Medulla oblongata (tissue), 1 donor: ENCODE data around the gene ACOXL.

Experiments used
- DNase-seq: peaks from one replicate; pipeline ENCODE4 v3.0.0-alpha.2; 2015; ENCODE audit errors: extremely low spot score

Gene ACOXL

DNA sequence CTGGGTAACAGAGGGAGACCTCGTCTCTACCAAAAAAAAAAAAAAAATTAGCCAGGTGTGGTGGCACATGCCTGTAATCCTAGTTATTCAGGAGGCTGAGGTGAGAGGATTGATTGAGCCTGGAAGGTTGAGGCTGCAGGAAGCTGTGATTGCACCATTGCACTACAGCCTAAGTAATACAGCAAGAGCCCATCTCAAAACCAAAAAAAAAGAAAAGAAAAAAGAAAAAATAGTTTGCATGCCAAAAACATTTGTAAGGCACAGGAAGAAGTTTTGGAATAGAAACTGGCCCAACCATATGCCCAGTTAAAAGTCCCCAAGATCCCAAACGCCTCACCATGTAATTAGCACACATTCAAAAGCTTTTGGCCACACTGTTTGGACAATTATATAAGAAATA, 13.4 kb upstream of the ACOXL start:
- DNase-seq = no peak

DNA sequence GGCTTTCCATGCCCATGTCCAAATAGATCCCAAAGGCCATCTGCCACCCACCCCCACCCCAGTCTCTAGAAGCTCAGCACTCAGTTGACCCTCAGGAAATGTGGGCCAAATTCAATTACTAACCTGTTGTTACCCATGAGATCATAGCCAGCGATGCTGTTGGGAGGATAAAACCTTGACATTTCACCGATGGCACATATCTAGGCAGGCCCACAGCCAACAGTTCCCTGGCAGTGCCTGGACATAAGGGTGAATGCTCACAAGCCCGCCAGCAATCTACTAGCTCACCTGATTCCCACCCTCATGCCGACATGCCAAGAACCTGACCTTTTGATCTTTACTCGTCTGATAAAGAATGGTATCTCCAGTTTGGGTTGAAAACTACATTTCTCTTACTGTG, 11.8 kb upstream of the ACOXL start:
- no peak for DNase-seq

DNA sequence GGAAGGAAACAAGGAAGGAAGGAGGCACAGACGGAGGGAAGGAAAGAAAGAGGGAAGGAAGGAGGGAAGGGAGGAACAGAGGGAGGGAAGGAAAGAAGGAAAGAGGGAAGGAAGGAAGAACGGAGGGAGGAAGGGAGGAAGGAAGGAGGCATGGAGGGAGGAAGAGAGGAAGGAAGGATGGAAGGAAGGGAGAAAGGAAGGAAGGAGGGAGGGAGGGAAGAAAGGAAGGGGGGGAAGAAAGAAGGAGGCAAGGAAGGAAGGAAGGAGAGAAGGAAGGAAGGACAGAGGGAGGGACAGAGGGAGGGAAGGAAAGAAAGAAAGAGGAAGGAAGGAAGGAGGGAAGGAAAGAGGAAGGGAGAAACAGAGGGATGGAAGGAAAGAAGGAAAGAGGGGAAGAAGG, 7.6 kb upstream of the ACOXL start:
- no peak for DNase-seq

DNA sequence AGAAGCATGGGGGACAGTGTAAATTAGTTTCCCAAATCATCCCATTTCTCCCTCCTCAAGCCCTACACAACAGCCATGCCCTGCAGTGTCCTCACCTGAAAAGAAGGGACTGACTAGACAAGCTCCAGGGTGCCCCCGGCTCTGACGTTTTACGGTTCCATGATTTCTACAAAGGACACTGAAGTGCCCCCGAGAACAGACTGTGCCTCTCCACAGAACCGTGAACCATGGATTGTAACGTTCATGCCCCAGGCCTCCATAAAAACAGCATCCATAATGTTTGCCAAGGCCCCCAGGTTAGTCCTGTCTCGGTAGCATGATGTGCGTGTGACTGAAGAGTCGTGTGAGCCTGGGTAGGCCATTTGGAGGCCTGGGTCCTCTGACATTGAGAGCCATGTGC, 7.0 kb upstream of the ACOXL start:
- no peak for DNase-seq

DNA sequence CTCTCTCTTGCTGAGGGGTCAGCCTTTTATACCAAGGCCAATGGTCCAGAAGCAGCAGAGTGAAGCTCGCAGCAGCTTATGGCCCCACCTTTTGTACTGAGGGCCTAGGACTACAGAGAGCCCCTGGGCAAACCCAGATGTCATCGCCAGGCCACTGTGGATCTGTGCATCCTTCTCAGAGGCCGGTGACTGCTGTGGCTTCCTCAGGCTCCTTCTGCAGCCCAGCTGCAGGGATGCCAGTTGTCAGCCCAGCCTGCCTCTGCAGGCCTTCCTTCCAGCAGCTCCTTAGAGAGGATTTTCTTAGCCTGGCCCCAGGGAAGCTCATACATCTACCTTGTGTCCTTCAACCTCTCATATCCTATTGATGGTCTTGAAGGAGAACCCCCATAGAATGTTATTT, 6.5 kb upstream of the ACOXL start:
- no peak for DNase-seq

DNA sequence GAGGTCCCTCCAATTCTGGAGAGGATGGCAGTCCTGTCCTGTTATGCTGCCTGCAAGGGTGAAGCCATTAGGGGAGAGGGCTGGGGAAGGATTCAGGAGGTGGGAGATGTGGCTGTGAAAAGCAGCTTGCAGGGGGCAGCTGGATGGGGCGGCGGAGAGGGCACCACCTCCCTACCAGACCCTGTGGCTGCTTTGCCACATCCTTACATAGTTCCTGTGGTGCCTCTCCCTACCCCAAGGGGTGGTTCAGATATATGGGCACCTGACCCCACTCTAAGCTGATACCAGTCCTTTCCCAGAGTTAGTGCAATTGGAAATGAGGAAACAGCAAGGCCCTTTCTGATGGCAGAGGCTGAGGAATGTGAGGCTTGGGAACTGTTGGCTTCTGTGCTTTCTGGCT, 6.1 kb upstream of the ACOXL start:
- no peak for DNase-seq

DNA sequence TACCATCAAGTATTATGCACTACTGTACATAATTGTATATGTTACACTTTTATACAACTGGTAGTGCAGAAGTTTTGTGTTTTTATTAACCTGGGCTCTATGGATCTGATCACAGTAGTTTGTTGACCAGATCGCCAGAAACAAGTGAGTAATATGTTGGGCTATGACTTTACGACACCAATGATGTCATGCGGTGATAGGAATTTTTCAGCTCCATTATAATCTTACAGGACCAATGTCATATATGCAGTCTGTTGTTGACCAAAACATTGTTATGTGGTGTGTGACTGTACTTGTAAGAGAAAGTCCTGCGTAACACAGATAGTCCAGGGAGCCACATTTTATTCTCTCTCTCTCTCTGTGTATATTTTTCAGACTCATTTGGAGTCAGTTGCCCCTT, 4.5 kb upstream of the ACOXL start:
- no peak for DNase-seq

DNA sequence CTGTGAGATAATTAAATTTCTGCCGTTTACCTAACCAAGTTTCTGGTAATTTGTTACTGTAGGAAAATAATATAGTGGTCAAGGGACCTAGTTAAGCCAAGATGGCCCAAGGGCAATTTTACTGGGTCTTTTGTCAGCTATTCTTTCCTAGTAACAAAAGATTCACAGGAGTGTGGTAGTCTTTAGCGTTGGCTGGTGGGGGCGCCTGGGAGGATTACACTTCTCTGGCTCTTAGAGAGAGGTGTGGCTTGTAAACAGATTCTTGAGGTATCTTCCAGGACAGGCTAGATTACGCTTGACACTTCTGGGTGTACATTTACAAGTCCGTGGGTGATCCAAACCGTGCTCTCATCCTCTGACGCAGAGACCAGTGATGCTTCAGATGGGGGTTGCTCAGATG, 3.3 kb upstream of the ACOXL start:
- no peak for DNase-seq

DNA sequence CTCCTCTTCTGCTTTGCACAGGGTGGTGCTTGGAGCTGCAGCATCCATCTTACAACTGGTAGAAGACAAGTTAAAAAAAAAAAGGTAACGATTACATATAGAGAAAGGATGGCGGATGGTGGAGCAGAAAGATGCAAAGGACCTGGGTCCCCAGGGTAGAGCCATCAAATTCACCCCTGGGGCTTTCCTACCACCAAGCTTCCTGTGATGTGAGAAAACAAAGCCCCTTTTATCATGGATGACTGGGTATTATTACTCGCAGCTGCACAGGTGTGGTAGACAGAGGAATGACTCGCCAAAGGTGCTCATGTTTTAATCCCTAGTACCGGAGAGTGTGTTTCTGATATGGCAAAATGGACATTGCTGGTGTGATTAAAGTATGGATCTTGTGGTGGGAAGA, 1.3 kb upstream of the ACOXL start:
- no peak for DNase-seq

DNA sequence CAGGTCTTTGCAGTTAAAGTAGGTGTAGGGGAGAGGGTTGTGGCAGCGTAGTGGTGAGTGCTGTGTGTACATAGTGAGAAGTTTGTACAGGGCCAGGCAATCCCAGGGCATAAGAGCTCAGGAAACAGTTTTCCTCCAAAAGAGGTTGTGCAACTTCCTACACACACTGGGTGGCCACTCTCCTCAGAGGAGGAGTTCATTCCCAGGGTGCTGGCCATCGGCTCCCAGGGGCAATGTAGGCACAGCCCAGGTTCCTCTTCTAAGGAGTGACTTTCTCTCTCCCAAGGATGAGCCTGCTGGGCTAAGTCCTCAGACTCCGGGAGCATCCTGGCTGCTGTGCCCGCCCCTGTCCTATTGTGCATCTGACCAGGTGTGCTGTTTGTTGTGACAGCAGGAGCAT, 3.0 kb downstream of the ACOXL start:
- no peak for DNase-seq

DNA sequence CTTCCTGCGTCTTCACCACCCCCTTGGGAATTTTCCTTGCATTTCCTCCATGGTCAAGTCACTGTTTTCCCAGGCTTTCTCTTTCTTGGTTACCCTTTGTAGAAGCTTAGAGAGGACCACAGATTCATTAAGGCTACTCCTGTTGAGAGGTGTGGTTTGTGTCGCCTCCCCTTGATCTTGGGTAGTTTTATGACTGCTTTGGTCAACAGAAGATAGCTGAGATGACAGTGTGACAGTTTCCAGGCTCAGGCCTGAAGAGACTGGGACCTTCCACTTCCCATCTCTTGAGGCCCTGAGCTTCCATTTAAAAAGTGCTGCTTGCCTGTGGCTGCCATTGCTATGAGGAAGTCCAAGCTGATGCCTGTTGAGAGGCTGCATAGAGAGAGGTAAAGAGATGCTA, 5.4 kb downstream of the ACOXL start:
- no peak for DNase-seq

DNA sequence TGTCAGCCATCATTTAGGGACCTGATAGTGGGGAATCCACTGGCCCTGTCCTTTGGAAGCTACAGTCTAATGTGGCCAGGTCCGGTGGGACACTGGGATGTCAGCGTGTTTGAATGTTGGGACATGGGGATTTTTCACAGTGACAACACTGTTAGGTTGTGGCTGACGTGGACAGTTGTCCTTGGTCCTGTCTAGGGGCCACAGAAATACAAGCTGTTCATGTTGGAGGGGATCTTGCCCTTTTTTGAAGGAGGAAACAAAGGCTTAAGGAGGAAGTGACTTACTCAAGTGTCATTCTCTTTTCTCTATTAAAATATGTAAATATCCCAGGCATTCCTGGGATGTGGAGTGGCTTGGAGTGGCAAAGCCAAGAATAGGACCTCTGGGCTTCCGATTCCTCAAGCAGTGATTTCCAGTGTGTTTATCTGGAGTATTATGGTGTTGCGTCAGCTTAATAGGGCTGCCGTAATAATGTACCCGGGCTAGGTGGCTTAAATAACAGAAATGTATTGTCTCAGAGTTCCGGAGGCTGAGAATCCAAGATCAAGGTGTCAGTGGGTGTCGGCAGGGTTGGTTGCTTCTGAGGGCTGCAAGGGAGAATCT, 8.5 kb downstream of the ACOXL start:
- DNase-seq = no peak

DNA sequence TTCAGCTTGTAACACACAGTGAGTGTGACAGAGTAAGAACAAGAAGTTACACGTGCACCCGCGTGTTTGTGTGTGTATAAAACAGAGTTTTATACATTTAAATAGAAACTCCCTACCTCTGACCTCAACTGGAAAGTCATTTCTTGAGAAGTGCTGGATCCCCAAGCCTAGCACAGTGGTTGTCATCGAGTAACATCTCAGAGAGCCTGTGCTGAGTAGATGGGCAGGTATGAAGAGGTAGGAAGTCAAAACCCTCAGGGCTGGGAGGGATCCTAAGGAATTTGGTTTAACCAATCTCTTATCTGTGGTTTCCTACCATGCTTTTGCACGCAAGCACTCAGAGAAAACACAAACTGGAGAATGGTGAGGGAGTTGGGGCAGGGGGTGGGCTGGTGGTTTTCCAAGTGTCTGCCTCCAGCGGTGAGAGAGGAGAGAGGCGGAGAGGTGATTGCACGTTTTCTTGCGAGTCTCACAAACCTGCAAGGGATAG, 9.2 kb downstream of the ACOXL start:
- no peak for DNase-seq

DNA sequence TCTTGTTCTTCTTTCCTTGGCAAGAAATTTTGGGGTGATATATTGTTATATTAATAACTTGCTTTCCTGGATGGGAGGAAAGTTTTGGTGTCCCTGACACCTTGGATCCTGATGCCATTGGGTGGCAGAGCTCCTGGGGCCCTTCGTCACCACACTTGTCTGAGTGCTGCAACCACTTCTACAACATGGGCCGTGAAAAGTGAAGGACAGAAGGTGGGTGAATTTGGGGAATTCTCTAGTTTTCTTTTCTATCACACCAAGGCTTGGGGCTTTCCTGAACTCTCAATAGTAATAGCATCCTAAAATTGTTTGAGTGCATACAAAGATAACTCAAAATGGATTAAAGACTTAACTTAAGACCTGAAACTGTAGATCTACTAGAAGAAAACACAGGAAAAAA, 10.0 kb downstream of the ACOXL start:
- DNase-seq = no peak

DNA sequence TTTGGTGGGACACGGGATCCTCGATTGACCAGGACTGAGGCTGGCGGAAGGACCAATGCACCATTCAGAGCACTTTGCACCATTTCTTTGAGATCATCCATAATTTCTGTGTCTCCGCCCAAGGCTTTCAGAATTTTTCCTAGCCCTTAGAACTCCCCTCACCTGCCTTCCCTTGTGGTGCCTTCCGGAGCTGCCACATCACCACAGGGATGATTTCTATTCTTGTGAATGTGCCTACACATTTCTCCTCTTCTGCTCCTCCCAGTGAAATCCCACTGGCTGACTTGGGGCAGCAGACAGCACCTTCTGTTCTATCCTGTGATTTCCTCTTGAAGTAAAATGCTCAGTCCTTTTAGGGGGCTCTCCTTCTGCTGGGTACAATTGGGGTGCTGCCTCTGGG, 11.2 kb downstream of the ACOXL start:
- no peak for DNase-seq

DNA sequence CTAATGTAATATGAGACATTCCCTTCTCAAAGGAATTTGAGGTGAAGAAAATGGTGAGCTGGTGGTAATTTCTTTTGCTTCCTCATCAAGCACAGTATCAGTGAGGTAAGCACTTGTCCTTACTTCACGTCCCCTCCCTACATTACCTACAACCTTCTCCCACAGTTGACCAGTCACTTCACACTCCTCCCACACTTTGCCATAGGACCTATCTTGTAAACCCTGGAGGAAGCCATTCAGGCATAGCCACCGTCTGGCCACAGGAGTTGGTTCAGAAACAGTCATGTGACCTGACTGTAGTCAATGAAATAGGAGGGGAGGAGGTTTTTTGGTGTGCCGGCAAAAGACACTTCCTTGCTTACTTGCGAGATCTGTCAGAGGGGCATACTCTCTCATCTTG, 12.1 kb downstream of the ACOXL start:
- DNase-seq = no peak

DNA sequence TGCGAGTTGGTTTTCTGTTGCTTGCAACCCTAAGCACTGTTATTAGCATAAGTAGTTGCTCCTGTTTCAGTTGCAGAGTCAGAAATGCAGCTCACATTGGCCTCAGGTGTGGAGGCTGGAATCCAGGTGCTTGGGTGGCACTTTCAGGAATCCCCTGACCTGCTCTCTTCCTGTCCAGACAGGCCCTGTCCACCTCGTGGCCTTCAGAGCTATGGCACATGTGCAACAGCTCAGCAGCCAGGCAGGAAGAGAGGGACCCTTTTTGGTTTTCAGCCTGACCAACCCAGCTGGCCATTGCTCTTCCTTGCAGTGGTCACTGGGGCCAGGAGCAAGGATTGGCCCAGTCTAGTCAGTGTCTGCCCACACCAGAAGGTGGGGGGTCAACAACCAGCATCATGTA, 12.7 kb downstream of the ACOXL start:
- DNase-seq = no peak

DNA sequence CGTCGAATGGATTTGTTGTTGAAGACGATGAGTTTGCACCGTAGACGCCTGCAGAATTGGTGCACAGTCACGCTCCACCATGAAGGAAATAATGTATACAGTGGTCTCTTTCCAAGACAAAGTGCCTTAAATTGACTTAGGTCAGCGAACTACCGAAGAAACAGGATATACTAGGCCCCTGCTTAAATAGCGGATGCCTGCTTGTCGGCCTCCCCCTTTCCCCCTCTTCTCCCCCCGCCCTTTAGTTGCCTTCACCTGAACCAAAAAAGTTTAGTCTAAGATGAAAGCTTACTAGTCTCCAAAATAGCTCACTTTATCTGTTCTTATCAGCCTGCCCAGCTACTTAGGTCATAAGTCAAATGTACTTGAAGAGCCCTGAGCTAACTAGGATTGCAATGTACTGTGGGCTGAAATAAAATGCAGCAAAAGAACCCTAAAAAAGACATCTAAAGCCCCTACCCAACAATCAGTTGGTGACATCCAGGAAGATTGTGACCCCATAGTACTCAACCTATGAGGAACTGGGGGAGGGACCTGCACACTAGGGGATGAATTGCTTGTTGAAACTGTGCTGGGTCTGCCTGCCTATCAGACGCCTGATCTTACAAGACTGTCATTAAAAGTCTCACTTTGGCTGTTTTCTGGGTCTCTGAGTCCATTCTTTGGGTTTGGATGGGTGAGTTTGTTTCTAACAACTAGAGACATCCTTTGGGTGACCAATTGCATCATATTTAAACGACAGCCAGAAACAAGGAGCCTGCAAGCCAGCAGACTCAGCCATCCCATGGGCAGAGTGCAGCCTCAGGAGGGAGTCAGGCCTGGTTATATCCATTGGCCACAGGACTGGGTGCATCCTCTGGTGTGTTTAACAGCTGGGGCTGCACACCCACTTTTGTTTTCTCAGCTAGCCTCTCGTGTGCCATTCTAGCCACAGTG, 14.5 kb downstream of the ACOXL start:
- DNase-seq = no peak

DNA sequence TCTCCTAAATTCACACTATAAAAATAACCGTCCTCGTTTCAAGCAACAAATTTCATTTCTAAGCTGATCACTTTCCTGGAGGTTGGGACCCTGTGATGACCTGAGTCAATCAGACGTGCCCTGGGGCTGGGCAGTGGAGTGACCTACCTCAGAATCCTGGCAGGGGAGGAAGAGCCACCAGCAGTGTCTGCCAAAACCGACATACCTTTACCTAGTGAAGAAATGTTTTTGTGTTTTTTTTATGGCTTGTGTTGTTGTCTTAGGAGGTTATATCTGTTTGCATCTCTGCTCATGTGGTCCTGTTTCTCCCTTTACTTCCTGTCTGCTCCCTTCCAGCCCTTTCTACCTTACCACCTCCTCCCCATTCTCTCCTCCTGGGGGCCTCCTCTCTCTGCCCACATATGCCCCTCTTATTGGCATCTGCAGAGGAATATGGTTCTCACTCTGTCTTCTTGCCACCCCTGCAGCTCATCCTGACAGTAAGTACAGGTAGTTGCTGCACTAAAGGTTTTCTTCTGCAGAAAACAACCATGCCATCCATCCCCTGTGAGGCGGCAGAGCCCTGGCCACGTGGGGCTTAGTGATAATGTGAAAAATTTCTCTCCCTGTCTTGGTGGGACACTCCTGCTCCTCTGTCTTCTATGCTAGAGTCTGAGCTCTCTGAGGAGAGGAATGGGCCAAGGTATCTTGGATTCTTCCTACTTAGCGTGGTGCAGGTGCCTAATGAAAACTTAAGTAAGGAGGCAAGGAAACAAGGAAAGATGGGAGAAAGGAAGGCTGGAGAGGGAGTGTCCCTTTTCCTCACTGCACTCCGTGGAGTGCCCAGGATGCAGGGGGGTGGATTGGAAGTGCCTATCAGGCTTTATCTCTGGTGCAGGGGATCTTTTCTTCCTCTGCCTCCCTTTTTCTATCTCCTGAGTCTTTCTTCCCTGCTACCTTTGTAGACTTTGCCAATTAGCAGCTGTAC, 15.4 kb downstream of the ACOXL start:
- no peak for DNase-seq

DNA sequence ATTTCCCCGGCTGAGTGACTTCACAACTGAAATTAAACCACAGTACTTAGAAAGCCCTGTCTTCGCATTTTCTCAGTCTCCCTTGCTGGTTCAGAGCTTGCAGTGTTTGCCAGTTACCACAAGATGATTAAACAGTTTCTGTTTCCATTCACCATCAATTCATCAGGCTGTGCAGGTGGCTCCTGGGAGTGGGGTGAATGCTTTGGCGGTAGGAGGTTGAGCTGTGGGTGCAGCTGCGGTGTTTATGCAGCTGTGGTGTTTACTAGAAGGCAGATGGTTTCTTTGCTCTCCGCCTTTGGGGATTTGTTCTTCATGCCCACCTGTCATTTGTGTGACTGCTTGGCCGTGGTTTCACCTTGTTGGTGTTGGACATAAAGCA, 16.1 kb downstream of the ACOXL start:
- no peak for DNase-seq

DNA sequence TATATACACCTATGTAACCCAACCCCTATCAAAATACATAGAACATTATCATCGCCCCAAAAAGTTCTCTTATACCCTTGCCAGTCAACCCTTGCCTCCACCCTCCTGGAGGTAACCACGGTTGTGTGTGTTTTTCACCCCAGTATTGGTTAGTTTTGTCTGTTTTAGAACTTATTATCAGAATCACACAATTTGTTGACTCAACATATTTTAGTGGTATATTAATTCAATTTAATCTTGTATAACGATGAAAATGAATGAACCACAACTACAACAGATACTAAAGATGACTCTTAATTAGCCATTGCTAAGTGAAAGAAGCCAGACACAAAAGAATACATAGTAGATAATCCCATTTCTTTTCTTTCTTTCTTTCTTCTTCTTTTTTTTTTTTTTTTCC, 19.3 kb downstream of the ACOXL start:
- no peak for DNase-seq

DNA sequence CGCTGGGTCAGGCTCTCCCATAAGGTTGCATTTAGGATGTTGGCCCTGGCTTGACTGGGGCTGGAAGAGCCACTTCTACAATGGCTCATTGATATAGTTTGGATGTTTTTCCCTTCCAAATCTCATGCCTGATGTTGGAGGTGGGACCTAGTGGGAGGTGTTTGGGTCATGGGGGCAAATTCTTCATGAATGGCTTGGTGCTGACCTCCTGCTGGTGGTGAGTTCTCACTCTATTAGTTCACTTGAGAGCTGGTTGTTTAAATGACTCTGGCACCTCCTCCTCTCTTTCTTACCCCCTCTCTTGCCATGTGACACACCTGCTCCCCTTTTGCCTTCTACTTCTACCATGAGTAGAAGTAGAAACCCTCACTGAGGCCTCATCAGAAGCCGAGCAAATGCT, 20.5 kb downstream of the ACOXL start:
- no peak for DNase-seq
